ENCODE data around the gene TRA2A.
"Not testable (repeated sequence)": the region's sequence is repeated elsewhere in the genome, so short reads cannot be mapped to it uniquely, and the experiment has no call there.

TRA2A gene

GRCh38 chr7:23491502-23491901 lies 40.3 kb downstream of the TRA2A start:
- no peak for DNase-seq

- peak; percentile 82 for DNase-seq
Observed at GRCh38 chr7:23490357-23491135, 41.2 kb downstream of the TRA2A start.

GRCh38 chr7:23488714-23489113 lies 43.1 kb downstream of the TRA2A start:
- DNase-seq = not testable (repeated sequence)

GRCh38 chr7:23487670-23488069 lies 44.1 kb downstream of the TRA2A start:
- no peak for DNase-seq

GRCh38 chr7:23486002-23486773 lies 45.6 kb downstream of the TRA2A start:
- no peak for DNase-seq

- DNase-seq = no peak
Observed at GRCh38 chr7:23482686-23483085, 49.1 kb downstream of the TRA2A start.

GRCh38 chr7:23477962-23478866 lies 53.6 kb downstream of the TRA2A start:
- no peak for DNase-seq

- DNase-seq = no peak
Observed at GRCh38 chr7:23477157-23477499, 54.7 kb downstream of the TRA2A start.

- no peak for DNase-seq
Observed at GRCh38 chr7:23476286-23477156, 55.3 kb downstream of the TRA2A start.

GRCh38 chr7:23475576-23475839 lies 56.3 kb downstream of the TRA2A start:
- DNase-seq = no peak

- no peak for DNase-seq
Observed at GRCh38 chr7:23474829-23475575, 56.8 kb downstream of the TRA2A start.

GRCh38 chr7:23474094-23474828 lies 57.5 kb downstream of the TRA2A start:
- peak; percentile 85 for DNase-seq

- no peak for DNase-seq
Observed at GRCh38 chr7:23473844-23474093, 58.0 kb downstream of the TRA2A start.

GRCh38 chr7:23472956-23473843 lies 58.6 kb downstream of the TRA2A start:
- DNase-seq = no peak

- no peak for DNase-seq
Observed at GRCh38 chr7:23472556-23472955, 59.2 kb downstream of the TRA2A start.

GRCh38 chr7:23472046-23472445 lies 59.7 kb downstream of the TRA2A start:
- DNase-seq = no peak

GRCh38 chr7:23471106-23471859 lies 60.5 kb downstream of the TRA2A start:
- peak; percentile 73 for DNase-seq

GRCh38 chr7:23470330-23471105 lies 61.3 kb downstream of the TRA2A start, which contains the start of gene IGF2BP3:
Gene IGF2BP3 (minus strand): TSS chr7:23470491. CDS start chr7:23470110, 381 bp downstream.
- peak; percentile 67 for DNase-seq

GRCh38 chr7:23469961-23470250 lies 61.9 kb downstream of the TRA2A start:
- DNase-seq = no peak

Data from activated effector memory CD4-positive, alpha-beta T cell treated with anti-CD3 and anti-CD28 coated beads, Interleukin-2, amount 50 U/mL, for 16 hours (primary cell).